GM12875 (cell line): ENCODE data around the gene SPCS2.

Experiments
- H3K4me3 ChIP-seq: one replicate; pipeline ENCODE4 v1.5.1; 2011; ENCODE audit warnings: low read depth, low read length, control low read depth
- TF ChIP-seq, protein P1 (sequence below): IDR thresholded peaks from 2 replicates; pipeline ENCODE4 v1.5.1; 2011; ENCODE audit warnings: low read depth, mild to moderate bottlenecking, control low read depth, inconsistent platforms, low read length, moderate library complexity, borderline replicate concordance; ENCODE audit not compliant: insufficient read depth

The SPCS2 gene

DNA sequence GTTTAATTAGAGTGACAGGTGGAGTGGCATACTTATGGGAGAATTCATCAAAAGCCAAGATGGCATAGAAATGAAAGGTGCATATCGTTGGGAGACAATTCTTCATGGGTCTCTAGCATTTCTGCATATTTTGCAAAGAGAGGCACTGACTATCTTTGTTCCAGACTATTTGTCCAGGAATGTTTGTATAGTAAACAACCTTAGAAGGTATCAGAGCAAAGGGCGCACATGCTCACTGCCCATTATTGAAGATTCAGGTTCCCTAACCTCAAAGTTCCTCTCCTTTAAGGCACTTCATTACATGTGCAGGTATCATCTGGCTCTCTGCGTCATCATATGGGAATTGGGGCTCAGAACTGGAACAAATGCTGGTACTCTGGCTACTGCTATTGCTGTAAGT lies 35.0 kb downstream of the SPCS2 start:
- TF ChIP-seq, protein P1, sequence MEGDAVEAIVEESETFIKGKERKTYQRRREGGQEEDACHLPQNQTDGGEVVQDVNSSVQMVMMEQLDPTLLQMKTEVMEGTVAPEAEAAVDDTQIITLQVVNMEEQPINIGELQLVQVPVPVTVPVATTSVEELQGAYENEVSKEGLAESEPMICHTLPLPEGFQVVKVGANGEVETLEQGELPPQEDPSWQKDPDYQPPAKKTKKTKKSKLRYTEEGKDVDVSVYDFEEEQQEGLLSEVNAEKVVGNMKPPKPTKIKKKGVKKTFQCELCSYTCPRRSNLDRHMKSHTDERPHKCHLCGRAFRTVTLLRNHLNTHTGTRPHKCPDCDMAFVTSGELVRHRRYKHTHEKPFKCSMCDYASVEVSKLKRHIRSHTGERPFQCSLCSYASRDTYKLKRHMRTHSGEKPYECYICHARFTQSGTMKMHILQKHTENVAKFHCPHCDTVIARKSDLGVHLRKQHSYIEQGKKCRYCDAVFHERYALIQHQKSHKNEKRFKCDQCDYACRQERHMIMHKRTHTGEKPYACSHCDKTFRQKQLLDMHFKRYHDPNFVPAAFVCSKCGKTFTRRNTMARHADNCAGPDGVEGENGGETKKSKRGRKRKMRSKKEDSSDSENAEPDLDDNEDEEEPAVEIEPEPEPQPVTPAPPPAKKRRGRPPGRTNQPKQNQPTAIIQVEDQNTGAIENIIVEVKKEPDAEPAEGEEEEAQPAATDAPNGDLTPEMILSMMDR: no peak
- H3K4me3 ChIP-seq: no peak overlapping the region

DNA sequence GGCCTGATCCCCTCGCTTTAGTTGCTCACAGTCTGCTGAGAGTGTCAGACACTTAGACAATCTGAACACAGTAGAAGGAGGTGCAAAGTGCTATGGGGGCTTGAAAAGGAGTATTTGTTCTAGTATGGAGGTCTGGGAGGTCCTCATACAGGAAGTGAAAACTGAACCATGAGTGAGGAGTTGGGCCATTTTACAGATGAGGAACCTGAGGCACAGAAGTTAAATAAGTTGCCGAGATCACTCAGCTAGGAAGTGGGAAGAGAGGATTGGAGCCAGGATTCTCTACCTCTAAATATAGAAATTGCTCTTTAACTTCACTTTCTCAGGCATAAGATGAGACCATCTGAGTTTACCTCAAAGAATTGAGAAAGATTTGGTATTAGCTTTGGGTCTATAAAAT lies 35.7 kb downstream of the SPCS2 start:
- TF ChIP-seq, protein P1: no peak

DNA sequence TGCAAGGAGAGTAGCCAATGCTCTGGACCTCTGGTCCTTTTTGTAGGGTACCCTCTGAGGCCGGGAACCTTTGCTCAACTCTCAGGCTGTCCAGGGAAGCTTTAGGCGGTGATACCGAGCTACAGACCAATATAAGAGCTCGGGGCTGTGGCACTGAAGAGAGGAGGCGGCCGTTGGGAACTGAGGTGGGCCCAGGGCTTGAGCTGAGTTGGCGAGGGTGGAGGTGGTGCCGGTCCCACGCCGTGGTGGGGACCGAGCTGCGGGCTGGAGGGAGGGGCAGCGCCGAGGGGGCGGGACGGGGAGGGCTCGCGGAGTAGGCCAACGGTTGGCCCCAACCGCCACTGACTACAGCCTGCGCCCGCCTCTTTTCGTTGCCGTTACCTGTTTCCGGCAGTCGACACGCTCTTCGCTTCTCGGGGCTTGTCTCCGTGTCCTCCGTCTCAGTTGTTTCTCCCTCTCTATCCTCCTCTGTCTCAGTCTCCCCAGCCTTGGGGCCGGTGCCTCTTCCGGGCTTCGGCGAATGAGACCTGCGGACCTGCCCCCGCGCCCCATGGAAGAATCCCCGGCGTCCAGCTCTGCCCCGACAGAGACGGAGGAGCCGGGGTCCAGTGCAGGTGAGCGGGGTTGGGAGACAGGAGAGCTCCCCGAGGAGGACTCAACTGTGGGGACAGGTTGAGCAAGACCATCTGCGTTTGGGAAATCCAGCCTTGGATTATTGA lies 39.6 kb downstream of the SPCS2 start, which contains the start of gene NEU3:
Gene NEU3 (plus strand): TSS at position 393 of the 719 bp plus-strand sequence. CDS start 128 bp downstream, at position 521.
- TF ChIP-seq, protein P1: no peak
- peak within 1 kb of the TSS; percentile 84 for H3K4me3 ChIP-seq

More for the DNA sequence above, 35.7 kb downstream of the SPCS2 start:
- H3K4me3 ChIP-seq: no peak overlapping the region

DNA sequence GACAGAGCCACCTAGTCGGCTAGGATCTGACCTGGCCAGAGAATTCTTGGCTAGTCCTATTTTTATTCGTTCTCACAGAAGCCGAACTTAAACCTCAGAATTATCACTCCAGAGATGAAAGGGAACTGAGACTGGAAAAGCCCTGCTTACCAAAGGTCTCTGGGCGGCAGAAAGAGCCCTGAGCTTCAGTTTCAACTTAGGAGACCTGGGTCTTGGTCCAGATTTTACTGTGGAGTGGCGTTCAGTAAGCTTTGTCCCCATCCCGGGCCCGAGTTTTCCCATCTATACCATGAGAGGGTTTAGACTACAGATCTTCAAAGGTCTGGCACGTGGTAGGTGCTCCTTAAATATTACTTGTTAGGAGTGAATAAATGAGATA lies 40.2 kb downstream of the SPCS2 start:
- peak overlapping the region; percentile 84 for H3K4me3 ChIP-seq
- TF ChIP-seq, protein P1: no peak

DNA sequence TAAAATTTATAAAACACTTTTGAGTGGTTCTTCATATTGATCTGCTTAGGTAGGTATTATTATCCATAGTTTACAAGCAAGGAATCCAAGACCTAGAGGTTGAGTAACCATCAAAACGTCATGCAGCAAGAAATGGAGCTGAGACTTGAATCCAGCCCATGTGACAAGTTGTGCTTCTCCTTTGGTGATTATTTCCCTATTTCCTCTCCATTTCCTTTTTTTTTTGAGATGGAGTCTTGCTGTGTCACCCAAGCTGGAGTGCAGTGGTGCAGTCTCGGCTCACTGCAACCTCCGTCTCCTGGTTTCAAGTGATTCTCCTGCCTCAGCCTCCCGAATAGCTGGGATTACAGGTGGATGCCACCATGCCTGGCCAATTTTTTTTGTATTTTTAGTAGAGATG lies 41.1 kb downstream of the SPCS2 start:
- H3K4me3 ChIP-seq: peak overlapping the region; percentile 15

DNA sequence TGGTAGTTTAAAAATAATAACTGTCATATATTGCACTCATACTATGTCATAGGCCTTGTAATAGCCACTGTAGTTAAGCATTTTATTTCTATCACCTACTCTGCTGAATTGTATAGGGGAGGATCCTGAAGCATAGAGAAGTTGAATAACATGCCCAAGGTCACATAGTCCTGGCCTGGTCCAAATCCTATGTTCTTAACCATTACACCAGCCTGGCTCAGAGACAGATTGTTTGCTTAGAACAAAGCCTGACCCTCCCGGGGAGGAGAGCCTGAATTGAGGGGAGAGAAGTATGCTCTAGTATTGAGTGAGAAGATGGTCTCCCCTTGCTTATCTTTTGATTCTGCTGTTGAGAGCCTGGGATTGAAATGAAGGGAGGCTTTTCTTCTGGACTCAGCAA lies 41.9 kb downstream of the SPCS2 start:
- no peak overlapping the region for H3K4me3 ChIP-seq
- TF ChIP-seq, protein P1: no peak

DNA sequence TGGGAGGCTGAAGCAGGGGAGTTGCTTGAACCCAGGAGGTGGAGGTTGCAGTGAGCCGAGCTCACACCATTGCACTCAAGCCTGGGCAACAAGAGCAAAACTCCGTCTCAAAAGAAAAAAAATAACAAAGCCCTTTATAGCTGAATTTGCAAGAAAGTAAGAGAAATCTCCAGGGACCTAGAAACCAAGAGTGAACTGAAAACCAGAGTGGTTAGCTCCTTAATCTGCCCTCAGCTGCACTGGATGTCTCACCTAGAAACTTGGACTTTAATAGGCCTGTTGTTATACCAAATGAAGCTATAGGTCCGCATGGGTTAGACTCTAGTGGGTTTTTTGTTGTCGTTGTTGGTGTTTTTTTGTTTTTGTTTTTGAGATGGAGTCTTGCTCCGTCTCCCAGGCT lies 43.8 kb downstream of the SPCS2 start:
- H3K4me3 ChIP-seq: no peak overlapping the region
- TF ChIP-seq, protein P1: no peak

DNA sequence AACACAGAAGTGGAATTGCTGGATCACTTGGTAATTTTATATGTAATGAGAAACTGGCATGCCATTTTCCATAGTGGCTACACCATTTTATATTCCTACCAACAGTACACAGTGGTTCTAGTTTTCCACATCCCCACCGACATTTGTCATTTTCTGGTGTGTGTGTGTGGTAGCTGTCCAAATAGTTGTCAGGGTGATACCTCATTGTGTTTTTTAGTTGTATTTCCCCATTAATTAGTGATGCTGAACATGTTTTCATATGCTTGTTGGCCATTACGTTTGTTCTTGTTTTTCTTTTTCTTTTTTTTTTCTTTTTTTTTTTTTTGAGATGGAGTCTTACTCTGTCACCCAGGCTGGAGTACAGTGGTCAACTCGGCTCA lies 51.9 kb downstream of the SPCS2 start:
- TF ChIP-seq, protein P1: no peak
- H3K4me3 ChIP-seq: no peak overlapping the region
